Stimulated activated naive CD4-positive, alpha-beta T cell treated with Interleukin-2 at 50 U/mL for 16 hours (primary cell): ENCODE data around the gene PTPRD.

Source experiments
- DNase-seq: peaks from one replicate; lab custom pipeline; 2025; lab: John Stamatoyannopoulos, UW

Gene PTPRD

DNA sequence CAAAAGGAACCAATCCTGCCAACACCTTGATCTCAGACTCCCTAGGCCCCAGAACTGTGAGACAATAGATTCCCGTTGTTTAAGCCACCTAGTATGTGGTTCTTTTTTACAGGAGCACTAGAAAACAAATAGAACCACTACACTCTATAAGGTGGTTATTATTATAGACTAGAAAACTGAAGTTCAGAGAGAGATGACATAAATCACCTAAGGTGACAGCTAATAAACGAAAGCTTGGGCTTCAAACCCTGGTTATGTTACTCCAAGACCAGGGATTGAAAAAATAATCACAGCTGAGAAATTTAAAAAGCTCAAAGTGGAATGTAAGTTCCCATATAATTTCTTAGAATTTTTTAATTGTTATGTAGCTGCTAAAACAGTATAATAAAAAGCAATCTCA is 2097.1 kb downstream of the PTPRD start:
- no peak for DNase-seq

DNA sequence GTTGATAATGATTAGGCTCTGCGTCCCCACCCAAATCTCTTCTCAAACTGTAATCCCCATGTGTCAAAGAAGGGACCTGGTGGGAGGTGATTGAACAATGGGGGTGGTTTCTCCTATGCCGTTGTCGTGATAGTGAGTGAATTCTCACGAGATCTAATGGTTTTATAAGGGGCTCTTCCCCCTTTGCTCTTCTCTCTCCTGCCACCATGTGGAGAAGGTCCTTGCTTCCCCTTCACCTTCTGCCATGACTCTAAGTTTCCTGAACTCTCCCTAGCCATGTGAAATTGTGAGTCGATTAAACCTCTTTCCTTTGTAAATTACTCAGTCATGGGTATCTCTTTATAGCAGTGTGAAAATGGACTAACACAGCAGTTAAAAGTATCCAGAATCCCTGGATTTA is 2098.0 kb downstream of the PTPRD start:
- no peak for DNase-seq

DNA sequence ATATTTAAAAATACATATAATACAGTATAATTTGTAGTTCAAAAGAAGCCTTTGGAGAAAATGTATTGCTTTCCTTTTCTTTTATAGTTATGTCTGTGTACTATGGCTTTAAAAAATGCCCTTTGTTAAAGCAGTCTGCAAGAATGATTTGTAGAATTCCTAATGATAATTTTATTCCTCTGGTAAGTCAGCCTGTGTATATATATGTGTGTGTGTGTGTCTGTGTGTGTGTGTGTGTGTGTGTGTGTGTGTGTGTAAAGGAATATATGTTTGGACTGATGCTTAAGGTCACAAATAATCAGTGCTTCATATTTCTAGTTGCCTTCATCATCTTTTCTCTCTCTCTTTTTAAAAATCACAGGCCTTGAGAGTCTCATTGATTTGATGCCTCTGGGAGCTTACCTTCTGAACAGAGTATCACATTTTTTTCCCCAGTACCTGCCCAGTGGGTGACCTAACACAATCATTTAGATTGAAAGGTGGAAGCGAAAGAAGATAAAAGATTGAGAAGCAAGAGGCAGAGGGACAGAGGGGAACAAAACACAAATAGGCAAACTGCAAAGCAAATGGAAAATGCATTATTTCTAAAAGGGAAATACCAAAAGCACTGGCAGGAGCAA is 2104.0 kb downstream of the PTPRD start:
- no peak for DNase-seq

DNA sequence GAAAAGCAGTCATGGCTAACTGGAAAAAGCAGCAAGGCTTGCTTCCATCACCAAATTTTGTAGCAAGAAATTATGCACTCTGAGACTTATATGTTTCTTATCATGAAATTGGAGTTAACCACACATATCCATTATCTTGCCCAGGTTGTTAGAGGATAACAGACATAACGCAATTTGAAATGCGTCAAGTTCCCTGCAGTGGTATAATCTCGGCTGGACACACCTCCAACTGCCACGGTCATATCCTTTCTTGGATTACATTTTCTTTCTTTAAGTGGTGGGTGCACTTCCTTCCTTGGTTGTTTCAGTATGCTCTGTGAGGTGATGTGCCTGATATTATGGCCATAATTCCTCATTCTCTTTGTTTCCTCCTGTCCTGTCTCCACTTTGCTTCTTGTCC is 2118.2 kb downstream of the PTPRD start:
- no peak for DNase-seq

DNA sequence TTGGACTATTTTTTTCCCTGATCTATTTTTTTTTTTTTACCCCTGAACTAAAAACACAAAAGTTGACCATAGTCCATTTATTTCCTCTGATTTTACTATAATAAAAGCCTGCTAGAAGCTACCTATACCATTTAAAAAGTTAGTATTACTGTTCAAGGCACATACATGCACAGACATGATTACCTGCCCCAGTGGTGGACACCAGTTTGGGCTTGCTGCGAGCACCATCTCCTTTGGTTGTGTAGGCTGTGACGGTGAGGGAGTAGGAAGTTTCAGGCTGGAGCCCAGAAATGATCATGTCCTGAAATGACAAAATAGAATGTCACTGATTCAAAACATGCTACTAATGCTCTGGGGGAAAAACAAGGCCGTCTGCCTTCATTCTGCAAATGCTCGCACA is 2120.1 kb downstream of the PTPRD start:
- DNase-seq, result no peak

DNA sequence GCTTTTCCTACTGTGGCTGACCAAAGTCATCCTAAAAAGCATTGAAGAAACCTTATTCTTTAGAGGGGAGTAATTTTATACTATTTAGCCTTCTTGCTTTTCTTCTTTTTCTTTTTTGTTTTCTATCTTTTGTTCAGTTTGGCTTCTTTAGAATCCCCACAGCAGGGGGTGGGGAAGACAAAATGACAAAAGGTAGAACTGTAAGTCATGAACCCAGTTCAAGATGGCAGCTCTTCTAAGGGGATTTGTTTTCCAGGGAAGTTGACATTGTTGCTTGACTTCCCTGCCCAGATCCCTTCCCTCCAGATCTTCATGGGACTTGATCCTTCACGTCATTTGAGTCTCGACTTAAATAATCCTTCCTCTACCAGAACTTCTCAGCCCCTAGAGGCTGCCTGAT is 2120.8 kb downstream of the PTPRD start:
- DNase-seq, result no peak

DNA sequence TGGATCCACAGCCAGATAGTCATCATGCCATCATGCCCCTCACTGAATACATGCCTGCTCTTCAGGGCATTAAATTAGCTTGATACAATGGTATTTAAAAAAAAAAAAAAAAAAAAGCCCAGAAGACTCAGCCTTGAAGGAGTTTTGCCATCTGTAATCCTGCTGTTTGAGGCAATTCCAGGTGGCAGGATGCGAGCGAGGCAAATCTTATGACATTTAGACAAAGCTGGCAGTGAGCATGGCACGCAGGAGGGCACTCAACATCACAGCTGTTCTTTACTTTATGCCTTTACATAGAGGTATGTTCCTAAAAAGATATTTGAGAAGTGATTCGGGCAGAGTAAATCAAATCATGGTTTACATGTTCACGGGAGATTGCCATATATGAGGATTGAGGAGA is 2121.2 kb downstream of the PTPRD start:
- DNase-seq, result no peak

DNA sequence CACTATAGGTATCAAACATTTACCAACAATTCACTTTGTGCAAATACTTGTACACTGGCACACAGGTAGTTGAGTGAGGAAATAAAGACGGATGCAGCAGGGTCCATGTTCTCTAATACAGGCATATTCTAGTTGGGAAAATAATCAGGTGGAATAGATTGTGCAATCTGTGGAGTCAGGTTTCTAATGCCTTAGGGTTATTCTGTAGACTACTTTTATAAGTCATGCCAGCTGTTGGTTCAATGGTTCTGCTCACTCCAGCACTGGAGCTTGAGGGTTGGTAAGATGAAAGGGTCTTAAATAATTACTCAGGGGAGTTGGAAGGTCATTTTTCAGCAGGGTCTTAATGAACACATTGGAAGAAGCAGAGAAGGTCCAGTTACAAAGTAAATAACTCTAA is 2123.0 kb downstream of the PTPRD start:
- no peak for DNase-seq

DNA sequence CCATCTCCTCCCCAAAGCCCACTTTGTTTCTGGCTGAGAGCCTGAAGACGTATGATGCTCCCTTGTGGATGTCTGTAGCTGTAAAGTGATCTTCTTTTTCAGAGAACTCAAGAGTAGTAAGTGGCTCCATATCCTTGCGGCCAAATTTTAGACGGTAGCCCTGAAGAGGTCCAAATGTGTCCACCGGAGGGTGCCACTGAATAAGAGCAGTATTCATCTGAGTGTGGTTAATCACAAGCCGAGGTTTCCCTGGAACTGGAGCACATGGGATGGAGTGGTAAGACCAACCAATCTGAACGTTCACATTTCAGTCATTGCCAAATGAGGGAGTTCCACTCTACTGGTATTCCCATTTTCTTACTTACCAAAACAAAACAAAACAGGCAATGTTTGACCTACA is 2126.7 kb downstream of the PTPRD start:
- DNase-seq, result no peak

DNA sequence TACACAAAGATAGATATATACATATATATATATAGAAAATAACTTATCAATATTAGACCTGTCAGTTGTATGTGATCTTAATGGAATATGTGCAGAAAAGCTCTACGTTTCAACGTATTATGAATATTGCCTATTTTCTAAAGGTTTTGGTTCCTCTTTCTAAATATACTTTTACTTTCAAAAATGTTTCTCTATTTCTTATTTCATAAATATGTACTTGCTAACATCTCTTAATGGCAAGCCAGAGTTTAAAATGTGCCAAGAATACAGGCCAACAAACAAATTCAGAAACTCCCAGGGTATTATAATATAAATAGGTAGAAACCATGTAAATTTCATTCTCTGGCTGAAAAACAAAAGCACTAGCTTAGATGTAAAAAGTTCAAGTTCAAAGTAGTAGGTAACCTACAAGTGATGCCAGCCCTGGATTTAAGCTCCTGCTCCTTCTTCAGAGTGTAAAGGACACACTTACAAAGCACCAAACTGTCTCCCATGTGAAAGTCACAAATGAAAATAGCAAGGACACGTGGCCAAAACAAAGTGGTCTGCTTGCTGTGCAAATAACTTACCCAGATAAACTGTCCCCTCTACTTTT is 2128.1 kb downstream of the PTPRD start:
- no peak for DNase-seq

DNA sequence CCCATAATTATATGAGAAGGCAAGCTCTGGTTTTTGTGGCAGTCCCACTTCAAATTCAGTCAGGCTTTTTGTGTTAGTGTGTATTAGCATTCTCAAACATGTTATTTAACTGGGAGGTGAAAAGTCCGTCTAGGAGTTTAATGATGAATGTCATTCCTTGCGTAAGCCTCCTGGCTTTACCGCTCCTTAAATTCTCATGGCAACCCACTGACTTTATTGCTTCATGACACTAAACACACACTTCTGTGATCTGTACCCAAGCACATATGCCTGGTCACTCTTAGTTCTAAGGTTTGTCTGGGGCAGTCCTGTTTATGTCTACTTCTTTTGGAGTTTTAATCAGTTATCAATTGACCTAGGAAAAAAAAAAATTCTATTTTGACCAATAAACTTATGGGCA is 2135.4 kb downstream of the PTPRD start:
- DNase-seq, result no peak

DNA sequence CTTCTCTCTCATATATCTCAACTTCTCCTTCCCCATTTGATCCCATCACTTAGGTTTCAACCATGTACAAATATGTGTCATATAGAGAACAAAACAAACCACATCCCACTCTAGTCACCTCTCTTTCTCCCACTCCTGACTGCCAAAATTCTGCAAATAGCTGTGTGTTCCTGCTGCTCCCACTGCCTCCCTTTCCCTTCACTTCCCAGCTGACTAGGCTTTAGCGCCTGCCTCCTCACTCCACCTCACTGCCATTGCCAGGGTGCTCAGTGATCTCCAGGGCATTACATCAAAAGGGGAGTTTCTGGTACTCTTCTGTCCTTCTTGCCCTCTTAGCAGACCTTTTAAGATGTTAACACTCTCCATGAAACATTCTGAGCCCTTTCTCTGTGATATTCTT is 2137.9 kb downstream of the PTPRD start:
- DNase-seq, result no peak

DNA sequence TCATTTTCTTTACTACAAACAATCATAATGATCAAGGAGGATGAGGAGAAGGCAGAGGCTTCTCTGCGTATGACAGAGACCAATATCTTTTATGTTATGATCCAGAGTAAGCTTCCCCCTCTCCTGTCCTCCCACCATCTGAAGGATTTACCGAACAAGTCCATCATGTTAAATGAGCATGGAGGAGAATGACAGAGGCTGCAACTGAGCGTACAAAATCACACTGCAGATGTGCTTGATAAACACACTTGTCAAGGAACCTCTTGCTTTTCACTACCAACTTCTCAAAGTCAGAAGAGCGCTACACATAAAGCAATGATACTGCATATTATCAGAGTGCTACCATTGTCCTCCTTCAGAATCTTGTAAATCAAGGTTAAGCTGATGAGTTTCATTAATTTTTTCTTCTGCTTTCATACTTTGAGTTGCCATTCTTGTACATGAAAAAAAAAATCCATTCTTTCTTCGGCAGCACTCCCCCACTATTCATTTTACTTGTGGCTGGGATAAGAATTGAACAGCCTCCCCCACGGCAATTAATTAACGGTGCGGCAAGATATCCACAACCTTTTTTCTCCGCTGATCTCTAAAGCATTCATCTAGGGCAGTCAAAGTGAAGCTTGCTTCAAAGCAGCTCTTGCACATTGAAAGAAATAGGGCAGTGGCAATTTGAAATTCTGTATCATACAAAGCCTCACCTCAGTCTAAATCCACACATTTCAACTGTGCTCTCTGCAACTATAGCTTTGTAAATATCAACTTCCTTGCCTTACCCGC is 2139.4 kb downstream of the PTPRD start:
- no peak for DNase-seq

DNA sequence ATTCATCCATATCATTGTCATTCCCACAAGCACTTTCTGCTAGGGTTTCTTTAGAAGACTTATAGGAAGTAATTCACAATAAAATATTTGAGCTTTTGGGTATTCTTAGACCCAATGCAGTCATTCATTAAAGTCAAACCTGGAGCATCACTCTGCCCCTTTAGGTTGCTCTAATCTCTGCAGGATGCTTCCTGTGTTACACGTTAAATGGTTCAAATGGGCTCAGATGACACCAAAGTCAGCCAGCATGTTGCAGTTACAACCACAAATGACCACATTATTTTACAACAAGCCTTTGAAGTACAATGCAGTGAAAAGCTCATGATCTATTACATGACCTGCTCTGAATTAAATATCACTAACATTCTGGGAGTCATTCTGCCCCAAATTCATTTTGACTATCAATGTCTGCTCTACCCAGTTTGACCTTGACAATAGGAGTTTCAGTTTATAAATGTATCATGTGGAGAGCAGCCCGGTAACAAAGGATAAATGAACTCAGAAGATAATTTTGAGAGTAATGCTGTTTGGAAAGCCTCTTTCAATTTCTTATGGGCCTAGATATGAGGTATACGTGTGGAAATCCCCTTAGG is 2144.7 kb downstream of the PTPRD start:
- no peak for DNase-seq

DNA sequence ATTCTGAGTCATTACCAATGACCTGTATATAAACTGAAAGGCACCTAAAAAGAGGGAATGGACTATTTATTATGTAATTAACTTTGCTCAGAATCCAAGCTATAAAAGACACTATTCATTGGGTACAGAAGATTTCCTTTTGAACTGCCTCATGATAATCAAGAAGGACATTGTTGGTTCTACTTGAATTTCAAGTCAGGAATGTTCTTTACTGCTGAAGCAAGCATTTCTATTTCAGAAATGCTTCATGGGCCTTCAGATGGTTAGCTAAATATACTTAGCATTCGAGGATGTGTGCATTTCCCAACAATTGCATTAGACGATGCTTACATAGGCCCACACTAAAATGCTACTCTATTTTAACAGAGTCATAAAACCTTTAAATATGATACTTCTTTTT is 2155.0 kb downstream of the PTPRD start:
- no peak for DNase-seq

DNA sequence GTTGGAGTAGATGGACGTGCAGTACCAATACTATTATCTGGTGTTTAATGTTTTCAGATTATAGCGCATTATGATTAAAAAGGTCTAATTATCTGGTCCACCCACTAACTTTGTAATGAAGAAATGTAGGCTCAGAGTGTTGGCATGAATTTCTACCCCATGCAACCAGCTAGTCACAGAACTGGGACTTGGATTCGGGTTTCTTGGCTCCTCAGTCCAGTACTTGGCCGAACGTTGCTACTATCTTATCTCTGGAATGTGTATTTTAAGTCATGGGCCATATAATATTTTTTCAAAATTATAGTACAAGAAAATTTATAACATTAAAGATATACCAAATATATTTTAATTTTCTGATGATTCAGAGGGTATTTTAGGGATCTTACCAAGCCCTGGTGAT is 2155.7 kb downstream of the PTPRD start:
- DNase-seq, result no peak

DNA sequence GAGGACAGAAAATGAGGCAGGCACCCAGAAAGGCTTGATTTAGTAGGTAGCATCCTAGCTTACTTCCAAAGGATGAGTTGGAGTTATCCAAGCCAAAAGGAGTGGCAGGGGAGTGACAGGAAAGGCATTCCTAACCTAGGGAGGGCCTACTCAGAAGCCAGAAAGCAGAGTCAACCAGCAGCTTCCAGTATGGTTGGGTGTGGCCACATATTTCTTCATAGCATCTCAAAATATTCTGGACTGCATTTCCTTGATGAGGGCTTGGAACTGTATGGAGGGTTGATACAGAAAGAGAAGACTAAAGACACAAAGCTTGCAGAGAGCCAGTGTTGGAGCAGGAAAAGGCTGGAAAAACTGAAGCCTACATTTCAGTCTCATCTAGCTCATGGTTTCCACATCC is 2156.5 kb downstream of the PTPRD start:
- DNase-seq, result no peak

DNA sequence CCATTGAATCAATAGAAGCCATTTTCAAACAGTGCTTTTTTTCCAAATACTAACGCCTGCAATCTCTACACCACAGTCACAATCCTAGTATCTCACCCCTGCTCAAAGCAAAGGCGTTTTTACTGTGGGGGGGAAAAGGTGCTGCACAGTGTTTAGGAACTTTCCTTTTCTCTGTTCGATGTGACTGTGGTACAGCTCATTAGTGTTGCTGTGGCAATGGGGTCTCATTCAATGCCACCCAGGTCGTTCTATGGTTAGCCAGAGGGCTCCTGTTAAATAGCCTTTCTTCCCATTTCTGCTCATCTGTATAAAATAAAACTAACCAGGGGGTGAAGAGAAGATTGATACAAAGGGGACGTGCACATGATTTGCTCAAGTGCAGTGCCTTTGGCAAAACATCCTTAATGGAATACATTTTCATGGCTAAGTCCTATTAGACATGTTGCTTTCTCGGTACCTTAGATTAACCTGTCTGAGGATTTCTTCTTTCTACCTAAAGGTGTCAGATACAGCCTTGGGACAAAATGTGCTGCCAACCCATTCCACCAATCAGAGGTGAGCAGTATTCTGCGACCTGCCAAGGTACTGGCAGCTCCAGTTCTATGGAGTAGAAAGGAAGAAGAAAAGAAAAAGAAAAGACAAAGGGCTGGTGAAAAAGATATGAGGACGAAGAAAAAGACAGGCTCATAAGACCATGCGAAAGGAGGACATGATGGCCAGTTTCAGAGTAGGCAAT is 2161.8 kb downstream of the PTPRD start:
- DNase-seq, result no peak

DNA sequence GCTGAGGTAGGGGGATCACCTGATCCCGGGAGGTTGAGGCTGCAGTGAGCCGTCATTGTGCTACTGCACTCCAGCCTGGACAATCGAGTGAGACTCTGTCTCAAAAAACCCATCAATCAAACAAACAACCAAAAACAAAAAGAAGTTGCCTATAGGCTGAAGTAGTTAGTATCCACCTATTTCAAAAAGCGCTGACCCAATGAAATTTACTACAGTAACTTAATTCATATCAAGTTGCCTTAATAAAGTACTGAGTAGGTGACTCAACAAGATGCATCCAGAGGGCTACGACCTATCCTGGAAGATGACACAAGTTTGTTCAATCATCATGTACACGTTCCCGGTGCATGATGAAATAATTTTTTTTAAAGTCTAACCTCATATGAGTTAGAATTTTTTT is 2164.6 kb downstream of the PTPRD start:
- no peak for DNase-seq

DNA sequence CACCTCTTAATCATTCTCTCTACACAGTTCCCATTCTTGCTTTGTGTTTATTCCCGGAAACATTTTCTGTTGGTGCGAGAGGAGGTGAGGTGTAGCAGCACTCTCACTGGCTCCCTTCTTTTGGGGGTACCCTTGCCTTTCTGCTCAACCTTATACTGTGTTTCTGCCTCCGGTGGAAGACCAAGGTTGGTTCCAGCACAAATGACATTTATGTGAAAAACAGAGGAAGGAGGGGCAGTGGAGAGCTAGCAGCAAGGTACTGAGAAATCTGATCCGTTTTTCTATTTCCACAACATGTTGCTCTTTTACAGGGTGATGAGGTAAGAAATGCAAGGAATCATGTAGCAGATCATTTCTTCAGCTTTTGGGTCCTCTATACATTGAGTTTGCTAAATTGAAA is 2165.2 kb downstream of the PTPRD start:
- DNase-seq, result no peak

DNA sequence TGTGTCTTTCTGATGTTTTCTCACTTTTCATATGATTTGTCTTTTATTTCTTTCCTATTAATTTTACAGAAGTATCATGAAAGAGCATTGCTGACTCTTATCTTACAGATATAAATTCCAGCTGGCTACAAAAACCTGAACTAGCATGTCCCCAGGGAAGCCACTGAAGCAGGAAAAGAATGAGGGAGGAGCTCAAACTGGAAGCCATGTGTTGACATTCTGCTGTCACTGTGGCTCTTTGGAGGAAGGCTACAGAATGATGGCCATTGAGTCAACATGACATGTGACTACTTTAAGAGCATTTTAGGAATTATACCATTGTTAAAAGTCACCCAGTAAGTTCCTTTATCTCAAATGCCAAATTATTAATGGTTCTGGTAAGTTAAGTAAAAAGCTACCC is 2174.9 kb downstream of the PTPRD start:
- no peak for DNase-seq

DNA sequence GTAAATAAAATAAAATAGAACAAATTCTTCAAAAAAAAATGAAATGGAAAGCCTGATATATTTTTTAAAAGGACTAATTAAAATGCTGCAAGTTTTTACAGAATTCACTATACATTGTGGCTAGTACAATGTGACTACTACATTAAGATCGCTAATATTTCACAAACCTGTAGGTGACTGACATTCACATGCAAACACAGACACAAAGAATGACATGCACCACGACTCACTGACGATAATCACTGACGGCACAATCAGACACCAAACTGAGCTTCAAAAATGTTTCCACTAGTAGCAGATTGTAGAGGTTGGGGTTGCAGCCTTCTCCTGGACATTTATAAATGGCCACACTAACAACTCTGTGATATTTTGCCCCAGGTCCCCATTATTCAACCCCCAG is 2175.5 kb downstream of the PTPRD start:
- DNase-seq, result no peak

DNA sequence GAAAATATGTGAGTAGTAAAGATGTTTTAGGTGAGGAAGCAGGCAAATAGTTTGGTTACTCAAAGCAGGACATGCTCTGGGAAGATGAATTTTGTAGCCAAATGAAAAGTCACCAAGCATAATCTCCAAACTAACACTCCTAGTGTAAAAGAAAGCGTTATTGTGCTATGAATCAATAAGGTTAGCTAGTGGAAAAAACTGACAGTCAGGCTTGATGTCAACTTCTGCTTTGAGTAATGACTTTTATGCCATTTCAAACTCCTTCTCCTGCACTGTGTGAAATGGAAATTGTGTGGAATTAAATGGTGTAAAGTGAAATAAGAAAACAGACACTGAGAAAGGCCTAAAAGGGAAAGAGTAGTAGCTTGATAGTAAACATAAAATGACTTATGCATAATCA is 2176.0 kb downstream of the PTPRD start:
- no peak for DNase-seq
